IMR-90 (cell line): Measurements from ENCODE around the gene CCHCR1. TPM values are rescaled to one million over a fixed set of nuclear protein-coding genes. Genes with fewer than 3 reads are reported as not detected.
A peak's percentile ranks its signal among the peaks of the same experiment; 100 is the strongest.

ENCODE experiments used
- ATAC-seq: fragments of 200-7000 bp; cut with Tn5 transposase; 2 replicates; pipeline ENCODE4 v1.9.1; 2020; ENCODE audit warnings: low read depth, mild to moderate bottlenecking, moderate library complexity
- BruUV-seq: library from RNA; stranded (reverse); fragments of 400-500 nt; replicated peaks from 2 replicates; lab custom pipeline; 2021; lab: Mats Ljungman, UMichigan
- CTCF ChIA-PET: fragments of 300-600 bp; formaldehyde crosslinking; extraction: SDS; loops from one replicate; lab custom pipeline; 2021; ENCODE audit warnings: antibody characterized with exemption; lab: Yijun Ruan, JAX
- POLR2A ChIA-PET: fragments of 300-600 bp; sonication (Branson Sonifier 250); formaldehyde crosslinking; loops from one replicate; lab custom pipeline; 2022; ENCODE audit warnings: antibody characterized with exemption; ENCODE audit not compliant: unreplicated experiment; lab: Charles Lee
- DNase-seq: peaks from one replicate; pipeline ENCODE4 v3.0.0; 2013
- H2AFZ ChIP-seq: replicated peaks from 2 replicates; pipeline ENCODE3; 2013; ENCODE audit warnings: low read length, mild to moderate bottlenecking; ENCODE audit not compliant: poor library complexity
- H2AK5ac ChIP-seq: 2 replicates; pipeline ENCODE4 v1.6.1; 2013; ENCODE audit warnings: low read depth, low read length, inconsistent platforms
- H2AK9ac ChIP-seq: replicated peaks from 2 replicates; pipeline ENCODE3; 2013; ENCODE audit warnings: mild to moderate bottlenecking, low read depth, low read length, moderate library complexity; ENCODE audit not compliant: poor library complexity
- H2BK120ac ChIP-seq: 2 replicates; pipeline ENCODE4 v1.6.1; 2013; ENCODE audit warnings: low read depth, low read length, inconsistent platforms
- H2BK15ac ChIP-seq: 3 replicates; pipeline ENCODE4 v1.6.1; 2013; ENCODE audit warnings: low read depth, low read length, inconsistent platforms
- H2BK20ac ChIP-seq: 2 replicates; pipeline ENCODE4 v1.6.1; 2013; ENCODE audit warnings: low read depth, mild to moderate bottlenecking, inconsistent platforms, low read length, moderate library complexity
- H2BK5ac ChIP-seq: 2 replicates; pipeline ENCODE4 v1.6.1; 2013; ENCODE audit warnings: mild to moderate bottlenecking, low read depth, low read length, inconsistent platforms; ENCODE audit not compliant: poor library complexity, severe bottlenecking
- H3K14ac ChIP-seq: replicated peaks from 2 replicates; pipeline ENCODE4 v1.6.1; 2013; ENCODE audit warnings: low read depth, low read length, inconsistent platforms
- H3K18ac ChIP-seq: 2 replicates; pipeline ENCODE4 v1.6.1; 2013; ENCODE audit warnings: low read depth, low read length, control low read depth
- H3K23ac ChIP-seq: 2 replicates; pipeline ENCODE4 v1.6.1; 2013; ENCODE audit warnings: low read depth, low read length, inconsistent platforms
- H3K27ac ChIP-seq: 2 replicates; pipeline ENCODE4 v1.5.1; 2013; ENCODE audit warnings: mild to moderate bottlenecking, control low read depth, low read length; ENCODE audit not compliant: insufficient read depth
- H3K27me3 ChIP-seq: 2 replicates; pipeline ENCODE4 v1.6.1; 2013; ENCODE audit warnings: low read length; ENCODE audit not compliant: control insufficient read depth, insufficient read depth
- H3K36me3 ChIP-seq: 2 replicates; pipeline ENCODE4 v1.6.1; 2013; ENCODE audit warnings: low read length, mixed read lengths; ENCODE audit not compliant: control insufficient read depth, insufficient read depth
- H3K4ac ChIP-seq: 2 replicates; pipeline ENCODE4 v1.6.1; 2013; ENCODE audit warnings: low read depth, low read length, inconsistent platforms
- H3K4me1 ChIP-seq: 2 replicates; pipeline ENCODE4 v1.6.1; 2013; ENCODE audit warnings: low read length, mixed read lengths; ENCODE audit not compliant: control insufficient read depth, insufficient read depth
- H3K4me2 ChIP-seq: 2 replicates; pipeline ENCODE4 v1.6.1; 2013; ENCODE audit warnings: low read depth, mild to moderate bottlenecking, control low read depth, low read length, moderate library complexity
- H3K4me3 ChIP-seq: 2 replicates; pipeline ENCODE4 v1.5.1; 2013; ENCODE audit warnings: low read depth, mild to moderate bottlenecking, control low read depth, low read length, moderate library complexity; ENCODE audit not compliant: insufficient read depth
- H3K56ac ChIP-seq: 2 replicates; pipeline ENCODE4 v1.6.1; 2013; ENCODE audit warnings: low read length, inconsistent platforms; ENCODE audit not compliant: insufficient read depth; ENCODE audit errors: extremely low read depth
- H3K79me1 ChIP-seq, 2 experiments: 2 replicates each; pipeline ENCODE4 v1.6.1; 2013; ENCODE audit warnings: low read length in 2 of 2, inconsistent platforms in 1 of 2, low read depth in 1 of 2
- H3K9ac ChIP-seq: 2 replicates; pipeline ENCODE4 v1.6.1; 2013; ENCODE audit warnings: low read depth, low read length, control low read depth
- H3K9me1 ChIP-seq: 2 replicates; pipeline ENCODE4 v1.6.1; 2013; ENCODE audit warnings: low read length, inconsistent platforms; ENCODE audit not compliant: insufficient read depth
- H3K9me3 ChIP-seq: 2 replicates; pipeline ENCODE4 v1.6.1; 2013; ENCODE audit warnings: low read length; ENCODE audit not compliant: control insufficient read depth, insufficient read depth
- H4K20me1 ChIP-seq: 2 replicates; pipeline ENCODE4 v1.6.1; 2013; ENCODE audit warnings: low read length, inconsistent platforms; ENCODE audit not compliant: insufficient read depth
- H4K5ac ChIP-seq: 2 replicates; pipeline ENCODE4 v1.6.1; 2013; ENCODE audit warnings: mild to moderate bottlenecking, low read depth, low read length, control low read depth
- H4K8ac ChIP-seq, 2 experiments: 2 replicates each; pipeline ENCODE4 v1.6.1; 2013; ENCODE audit warnings: low read depth in 2 of 2, low read length in 2 of 2, control low read depth in 1 of 2, inconsistent platforms in 1 of 2
- H4K91ac ChIP-seq: 2 replicates; pipeline ENCODE4 v1.6.1; 2013; ENCODE audit warnings: low read depth, low read length, inconsistent platforms; ENCODE audit not compliant: insufficient read depth
- BHLHE40 ChIP-seq: fragments of 150-350 bp; IDR thresholded peaks from 2 replicates; pipeline ENCODE4 v1.6.1; 2016; ENCODE audit warnings: mild to moderate bottlenecking, low read depth, low read length
- CHD1 ChIP-seq: IDR thresholded peaks from 2 replicates; pipeline ENCODE4 v1.6.1; 2012; ENCODE audit warnings: low read depth, low read length, improper control_type of control experiment
- CTCF ChIP-seq: conservative IDR thresholded peaks from 2 replicates; pipeline ENCODE4 v1.5.1; 2012; ENCODE audit warnings: mild to moderate bottlenecking, low read depth, low read length, improper control_type of control experiment
- FOS ChIP-seq: fragments of 150-350 bp; IDR thresholded peaks from 2 replicates; pipeline ENCODE4 v1.6.1; 2016; ENCODE audit warnings: low read depth, low read length
- MAFK ChIP-seq: IDR thresholded peaks from 2 replicates; pipeline ENCODE4 v1.6.1; 2012; ENCODE audit warnings: low read depth, low read length, improper control_type of control experiment
- MAZ ChIP-seq: IDR thresholded peaks from 2 replicates; pipeline ENCODE4 v1.6.1; 2012; ENCODE audit warnings: low read depth, mild to moderate bottlenecking, low read length, improper control_type of control experiment, moderate library complexity, borderline replicate concordance
- MXI1 ChIP-seq: IDR thresholded peaks from 2 replicates; pipeline ENCODE4 v1.6.1; 2012; ENCODE audit warnings: low read depth, mild to moderate bottlenecking, low read length, moderate library complexity, borderline replicate concordance
- RCOR1 ChIP-seq: IDR thresholded peaks from 2 replicates; pipeline ENCODE4 v1.6.1; 2012; ENCODE audit warnings: mild to moderate bottlenecking, low read length, improper control_type of control experiment; ENCODE audit not compliant: insufficient replicate concordance
- RFX5 ChIP-seq: IDR thresholded peaks from 2 replicates; pipeline ENCODE4 v1.8.0; 2012; ENCODE audit warnings: low read depth, mild to moderate bottlenecking, low read length, moderate library complexity
- WGBS, 2 experiments: methylation state at CpG; one replicate each; pipeline versions ENCODE4 v1.1.5 to v1.1.7; 2013; ENCODE audit warnings: missing lambda C conversion rate in 2 of 2; ENCODE audit not compliant: insufficient read length in 1 of 2; ENCODE audit errors: extremely low coverage in 2 of 2; 5-methylcytosine and 5-hydroxymethylcytosine counted together
- dilution Hi-C: fragments of 300-500 bp; cut with HindIII; formaldehyde crosslinking; loops from one replicate; pipeline ENCODE4 v1.14.3; 2018; ENCODE audit warnings: low sequenced_read_pairs; ENCODE audit not compliant: unreplicated experiment
- in situ Hi-C: fragments of 300-500 bp; cut with MboI; formaldehyde crosslinking; loops from 3 replicates; pipeline ENCODE4 v1.14.3; 2019; ENCODE audit warnings: low sequenced_read_pairs, inconsistent platforms, mixed read lengths
- intact Hi-C: fragments of 100-400 bp; cut with micrococcal nuclease; formaldehyde crosslinking; loops from 2 replicates; pipeline ENCODE4 v1.10.0; 2022
- polyA plus RNA-seq, 3 experiments: library from polyadenylated mRNA; depleted of rRNA; stranded (reverse); fragments of >200 nt; gene quantifications; 2 replicates each; pipeline ENCODE4 v1.2.3, GENCODE V29; 2012; ENCODE audit warnings: low replicate concordance in 1 of 3
- total RNA-seq: library from RNA; depleted of rRNA; stranded (reverse); fragments of >200 nt; gene quantifications from 2 replicates; pipeline ENCODE4 v1.2.3, GENCODE V29; 2012
- TF ChIP-seq, protein P1 (sequence below): fragments of 150-350 bp; IDR thresholded peaks from 2 replicates; pipeline ENCODE4 v1.6.1; 2016; ENCODE audit warnings: low read depth, mild to moderate bottlenecking, low read length, moderate library complexity, borderline replicate concordance
- TF ChIP-seq, protein P2 (sequence below): fragments of 150-350 bp; IDR thresholded peaks from 2 replicates; pipeline ENCODE4 v1.6.1; 2017; ENCODE audit warnings: mild to moderate bottlenecking, antibody characterized with exemption, low read length, low read depth

CCHCR1 gene
- total and polyA plus RNA-seq, 2 of the 4 experiments (the other 2 are of a cell fraction), result 13.1 to 22.0 TPM

GRCh38 chr6:31113861-31114540 is 43.6 kb downstream of the CCHCR1 start:
- H3K9me1 ChIP-seq, result peaks cover 15% of the 10 kb centered on the region
- peak overlapping the region; percentile 69 for H3K14ac ChIP-seq
- peaks cover 11% of the 10 kb centered on the region for H3K4me1 ChIP-seq
- peak overlapping the region; percentile 92 for H2BK120ac ChIP-seq
- 100% methylated on average over 1 of the region's 7 CpGs; no CpG with 5 or more reads in 1 of the 2 experiments for WGBS, 2 experiments
- intact Hi-C loops (no loop called here), dilution Hi-C loops (no loop called here), in situ Hi-C loops (no loop called here)
- H3K36me3 ChIP-seq, result no peaks in the 10 kb centered on the region
- peak overlapping the region; percentile 74; the same call in 1 of the 2 replicates for H2AK5ac ChIP-seq
- DNase-seq (peak; percentile 24), ATAC-seq (peak; percentile 46)
- H2BK20ac ChIP-seq, result peak overlapping the region; percentile 81
- ChIA-PET POLR2A (no interaction called here), CTCF (interaction anchor here (0.7 to 3.4 kb wide), 4 partner anchors 23 to 78 kb away, joined by 3 to 10 read pairs (median 4); no protein-coding TSS in a partner anchor)
- BruUV-seq, result no TSS peak
- peak overlapping the region; percentile 73 to 92 for H4K8ac ChIP-seq
- H4K5ac ChIP-seq, result no peak overlapping the region; the same call in none of the 2 replicates
- H3K56ac ChIP-seq, result no peak overlapping the region
- peak overlapping the region; percentile 22; the same call in 1 of the 2 replicates for H3K4me2 ChIP-seq
- peak overlapping the region; percentile 83 for H2AK9ac ChIP-seq
- no peak for TF ChIP-seq MAFK
- TF ChIP-seq RFX5, result no peak
- no peak for TF ChIP-seq MXI1
- TF ChIP-seq, protein P1, sequence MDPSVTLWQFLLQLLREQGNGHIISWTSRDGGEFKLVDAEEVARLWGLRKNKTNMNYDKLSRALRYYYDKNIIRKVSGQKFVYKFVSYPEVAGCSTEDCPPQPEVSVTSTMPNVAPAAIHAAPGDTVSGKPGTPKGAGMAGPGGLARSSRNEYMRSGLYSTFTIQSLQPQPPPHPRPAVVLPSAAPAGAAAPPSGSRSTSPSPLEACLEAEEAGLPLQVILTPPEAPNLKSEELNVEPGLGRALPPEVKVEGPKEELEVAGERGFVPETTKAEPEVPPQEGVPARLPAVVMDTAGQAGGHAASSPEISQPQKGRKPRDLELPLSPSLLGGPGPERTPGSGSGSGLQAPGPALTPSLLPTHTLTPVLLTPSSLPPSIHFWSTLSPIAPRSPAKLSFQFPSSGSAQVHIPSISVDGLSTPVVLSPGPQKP, result no peak
- TF ChIP-seq MAZ, result no peak
- TF ChIP-seq CTCF, result no peak
- TF ChIP-seq BHLHE40, result no peak
- no peak for TF ChIP-seq CHD1
- TF ChIP-seq, protein P2, sequence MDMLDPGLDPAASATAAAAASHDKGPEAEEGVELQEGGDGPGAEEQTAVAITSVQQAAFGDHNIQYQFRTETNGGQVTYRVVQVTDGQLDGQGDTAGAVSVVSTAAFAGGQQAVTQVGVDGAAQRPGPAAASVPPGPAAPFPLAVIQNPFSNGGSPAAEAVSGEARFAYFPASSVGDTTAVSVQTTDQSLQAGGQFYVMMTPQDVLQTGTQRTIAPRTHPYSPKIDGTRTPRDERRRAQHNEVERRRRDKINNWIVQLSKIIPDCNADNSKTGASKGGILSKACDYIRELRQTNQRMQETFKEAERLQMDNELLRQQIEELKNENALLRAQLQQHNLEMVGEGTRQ, result no peak
- TF ChIP-seq RCOR1, result no peak
- TF ChIP-seq FOS, result no peak
- H4K20me1 ChIP-seq, result no peaks in the 10 kb centered on the region
- H2AFZ ChIP-seq, result peak overlapping the region; percentile 82
- peak overlapping the region; percentile 48; the same call in 1 of the 2 replicates for H3K18ac ChIP-seq
- H2BK15ac ChIP-seq, result peak overlapping the region; percentile 80; the same call in 2 of the 3 replicates
- H3K9me3 ChIP-seq, result no peaks in the 10 kb centered on the region
- peak overlapping the region; percentile 27; the same call in 1 of the 2 replicates for H3K9ac ChIP-seq
- H4K91ac ChIP-seq, result peak overlapping the region; percentile 83
- peaks cover 0 to 9% of the 10 kb centered on the region in 2 experiments; a peak in 2 of 4 replicates for H3K79me1 ChIP-seq
- H3K4ac ChIP-seq, result peak overlapping the region; percentile 90
- H3K27ac ChIP-seq, result peak overlapping the region; percentile 75
- no peak overlapping the region for H3K4me3 ChIP-seq
- peak overlapping the region; percentile 71 for H2BK5ac ChIP-seq
- H3K23ac ChIP-seq, result no peak overlapping the region
- H3K27me3 ChIP-seq, result peaks cover 24% of the 10 kb centered on the region
